Right lobe of liver (tissue), 6 donors: ENCODE data around the gene AQP3. TPM values are rescaled to one million over a fixed set of nuclear protein-coding genes. Genes with fewer than 3 reads are reported as not detected.
"Not testable (repeated sequence)": the region's sequence is repeated elsewhere in the genome, so short reads cannot be mapped to it uniquely, and the experiment has no call there.

Experiments used
- ATAC-seq, 4 donors: fragments of 200-7000 bp; cut with Tn5 transposase; one replicate each; pipeline ENCODE4 v1.9.1; 2020; ENCODE audit warnings: mild to moderate bottlenecking in 4 of 4, moderate library complexity in 4 of 4
- DNase-seq, 3 donors: peaks; one replicate each; pipeline ENCODE4 v3.0.0-alpha.2; 2020
- H3K27ac ChIP-seq, 3 donors: fragments of 200-600 bp; one replicate each; pipeline ENCODE4 v1.8.0; 2022
- H3K27me3 ChIP-seq, 2 donors: fragments of 200-600 bp; one replicate each; pipeline ENCODE4 v1.8.0; 2022
- H3K36me3 ChIP-seq, 4 donors: fragments of 200-600 bp; sonication (generic) in 1 of 4; one replicate each; pipeline versions ENCODE4 v1.5.1 to v1.8.0; 2017 to 2022; ENCODE audit warnings: control low read depth in 1 of 4
- H3K4me1 ChIP-seq, 4 donors: fragments of 200-600 bp; sonication (generic) in 1 of 4; one replicate each; pipeline versions ENCODE4 v1.5.1 to v1.8.0; 2017 to 2022; ENCODE audit warnings: control low read depth in 1 of 4
- H3K4me3 ChIP-seq, 3 donors: fragments of 200-600 bp; one replicate each; pipeline ENCODE4 v1.8.0; 2022
- H3K9me3 ChIP-seq, 4 donors: fragments of 200-600 bp; sonication (generic) in 1 of 4; one replicate each; pipeline versions ENCODE4 v1.5.1 to v1.8.0; 2017 to 2022; ENCODE audit warnings: control low read depth in 1 of 4
- POLR2A ChIP-seq: fragments of 450-650 bp; IDR thresholded peaks from one replicate; pipeline ENCODE4 v1.6.1; 2017; ENCODE audit warnings: antibody characterized with exemption, mild to moderate bottlenecking
- WGBS: methylation state at CpG from one replicate; pipeline ENCODE4 v1.1.6; 2018; ENCODE audit warnings: low coverage, low lambda C conversion rate; ENCODE audit not compliant: insufficient coverage; ENCODE audit errors: missing lambda C conversion rate; 5-methylcytosine and 5-hydroxymethylcytosine counted together
- intact Hi-C, 2 donors: fragments of 100-400 bp; cut with DNase I; formaldehyde crosslinking; loops; one replicate each; pipeline versions ENCODE4 v1.11.2 to v1.14.1; 2022
- microRNA-seq, 2 donors: library from miRNA; unstranded; fragments of <30 nt; microRNA quantifications; one replicate each; pipeline ENCODE4, GENCODE V29; 2019 to 2020
- small RNA-seq, 2 experiments: library from RNA; depleted of rRNA; stranded (forward); fragments of <200 nt; gene quantifications; one replicate each; pipeline ENCODE3, GENCODE V24; 2016
- total RNA-seq, 6 experiments: library from RNA; depleted of rRNA in 2 of 6; stranded (reverse); fragments of >200 nt in 2 of 6; fragmentation: NEBNext Ultra II Directional in 3 of 6; extraction: Animal tissue kit (Norgen Biotek cat#: 25700) in 3 of 6; gene quantifications; one replicate each; pipeline versions ENCODE4 v1.1.0 to v1.2.4, GENCODE V29; 2016 to 2023
- TF ChIP-seq, protein P1 (sequence below), 4 donors: fragments of 200-600 bp in 3 of 4; fragments of 450-650 bp in 1 of 4; IDR thresholded peaks; one replicate each; pipeline versions ENCODE4 v1.5.1 to v1.8.0; 2016 to 2022; ENCODE audit warnings: antibody characterized with exemption in 4 of 4, mild to moderate bottlenecking in 2 of 4
- donor health status: DM: no; HTN: yes; CAD: no.
- donor health status: DM: no; HTN: no; CAD: no.
- donor health status: DM: no; HTN: no; CAD: no.
- donor health status: DM: no; HTN: yes; CAD: no.
- donor health status: DM: no; HTN: yes; CAD: no.

AQP3 gene
- total RNA-seq, 6 experiments from 2014 or later: 49.7 to 158 (median 109) TPM

DNA sequence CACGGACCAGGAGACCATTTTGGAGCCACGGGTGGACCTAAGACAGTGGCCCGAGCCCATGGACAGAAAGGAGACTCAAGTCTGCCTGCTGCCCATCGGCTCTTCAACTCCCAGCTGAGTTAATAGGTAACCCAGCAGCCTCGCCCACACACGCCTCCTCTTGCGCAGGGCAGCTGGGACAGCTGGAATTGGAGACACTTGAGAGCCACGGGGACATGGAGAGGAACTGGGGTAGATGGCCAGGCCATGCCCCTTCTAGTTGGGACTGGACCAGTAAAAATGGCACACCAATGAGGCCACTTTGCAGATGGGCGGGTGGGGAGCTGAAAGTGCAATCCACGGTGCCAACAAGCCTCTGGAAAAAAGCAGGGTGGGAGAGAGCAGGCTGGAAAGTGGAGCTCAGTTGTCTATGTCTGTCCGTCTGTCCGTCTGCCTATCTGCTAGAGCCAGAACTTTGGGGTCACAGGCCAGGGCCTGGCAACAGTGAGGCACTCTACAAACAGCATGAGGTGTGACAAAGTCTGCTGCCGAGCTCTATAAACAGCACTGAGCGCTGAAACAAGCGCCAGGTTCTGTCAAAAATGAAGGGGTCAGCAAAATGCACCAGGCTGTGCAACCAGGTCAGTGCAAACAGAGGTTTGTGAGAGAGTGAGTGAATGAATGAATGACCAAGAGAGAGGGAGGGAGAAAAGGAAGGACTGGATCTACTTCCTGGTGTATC is 52.1 kb downstream of the AQP3 start:
- Histone ChIP-seq H3K4me1 (peaks cover 0 to 33% (median 12%) of the 10 kb centered on the region in 4 donors), H3K27ac (peak overlapping the region in 2 of 3 donors; percentile 62 to 86), H3K4me3 (peak overlapping the region; percentile 21 to 49 (median 44))
- 24% methylated on average over 12 of the region's 15 CpGs for WGBS
- DNase-seq (peak; percentile 80 to 92 (median 92)), ATAC-seq (peak; percentile 24 to 62 (median 40))
- TF ChIP-seq POLR2A: peak; percentile 50
- H3K9me3 ChIP-seq, intact Hi-C loops, H3K27me3 ChIP-seq, H3K36me3 ChIP-seq: not testable (repeated sequence)

DNA sequence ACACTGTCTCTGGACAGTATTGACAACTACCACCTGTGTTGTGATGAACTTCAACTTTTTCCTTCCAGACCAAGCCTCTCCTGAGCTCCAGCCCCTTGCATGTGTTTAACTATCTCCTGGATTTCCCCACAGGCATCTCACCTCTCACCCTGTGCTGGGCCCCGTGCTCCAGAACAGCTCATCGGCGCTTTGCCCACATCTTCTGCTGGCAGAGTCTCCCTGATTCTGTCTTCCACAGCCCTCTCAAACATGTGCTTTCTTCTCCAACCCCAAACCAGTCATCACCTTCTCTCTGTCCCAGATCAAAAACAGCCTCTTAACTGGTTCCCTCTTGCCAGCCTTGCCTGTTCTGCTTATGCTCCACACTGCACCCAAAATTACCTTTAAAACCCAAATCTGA is 53.4 kb downstream of the AQP3 start:
- H3K27me3 ChIP-seq, H3K9me3 ChIP-seq, DNase-seq, intact Hi-C loops, ATAC-seq, H3K36me3 ChIP-seq: not testable (repeated sequence)
- peak overlapping the region; percentile 21 to 49 (median 44) for H3K4me3 ChIP-seq
- peaks cover 0 to 36% (median 13%) of the 10 kb centered on the region in 4 donors for H3K4me1 ChIP-seq
- peak overlapping the region; percentile 38 to 86 (median 62) for H3K27ac ChIP-seq
- 26% methylated on average over 3 of the region's 3 CpGs for WGBS

DNA sequence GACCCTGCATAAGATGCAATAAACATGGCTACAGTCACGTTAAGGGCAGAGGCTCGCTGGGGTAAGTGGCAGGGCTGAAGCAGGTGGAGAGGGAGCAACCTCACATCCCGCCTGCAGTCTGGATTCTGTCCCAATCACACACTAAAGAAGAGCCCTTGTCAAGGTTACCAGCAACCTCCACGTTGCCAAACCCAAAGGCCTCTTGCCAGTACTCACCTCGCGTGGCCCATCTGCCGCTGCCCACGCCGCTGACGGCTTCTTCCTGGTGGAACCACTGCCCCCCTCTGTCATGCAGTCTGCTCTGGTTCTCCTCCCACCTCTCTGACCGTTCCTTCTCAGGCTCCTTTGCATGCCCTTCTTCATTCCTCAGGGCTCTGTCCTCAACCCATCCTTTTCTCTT is 53.8 kb downstream of the AQP3 start:
- Histone ChIP-seq H3K27ac (peak overlapping the region; percentile 38 to 86 (median 62)), H3K4me1 (peaks cover 0 to 40% (median 15%) of the 10 kb centered on the region in 4 donors), H3K27me3 (no peaks in the 10 kb centered on the region), H3K4me3 (peak overlapping the region in 2 of 3 donors; percentile 44 to 49), H3K36me3 (no peaks in the 10 kb centered on the region), H3K9me3 (no peaks in the 10 kb centered on the region)
- peak in 1 of 4 donors; percentile 56 for ATAC-seq
- 46% methylated on average over 11 of the region's 11 CpGs for WGBS
- intact Hi-C loops: no loop called here
- TF ChIP-seq, protein P1, sequence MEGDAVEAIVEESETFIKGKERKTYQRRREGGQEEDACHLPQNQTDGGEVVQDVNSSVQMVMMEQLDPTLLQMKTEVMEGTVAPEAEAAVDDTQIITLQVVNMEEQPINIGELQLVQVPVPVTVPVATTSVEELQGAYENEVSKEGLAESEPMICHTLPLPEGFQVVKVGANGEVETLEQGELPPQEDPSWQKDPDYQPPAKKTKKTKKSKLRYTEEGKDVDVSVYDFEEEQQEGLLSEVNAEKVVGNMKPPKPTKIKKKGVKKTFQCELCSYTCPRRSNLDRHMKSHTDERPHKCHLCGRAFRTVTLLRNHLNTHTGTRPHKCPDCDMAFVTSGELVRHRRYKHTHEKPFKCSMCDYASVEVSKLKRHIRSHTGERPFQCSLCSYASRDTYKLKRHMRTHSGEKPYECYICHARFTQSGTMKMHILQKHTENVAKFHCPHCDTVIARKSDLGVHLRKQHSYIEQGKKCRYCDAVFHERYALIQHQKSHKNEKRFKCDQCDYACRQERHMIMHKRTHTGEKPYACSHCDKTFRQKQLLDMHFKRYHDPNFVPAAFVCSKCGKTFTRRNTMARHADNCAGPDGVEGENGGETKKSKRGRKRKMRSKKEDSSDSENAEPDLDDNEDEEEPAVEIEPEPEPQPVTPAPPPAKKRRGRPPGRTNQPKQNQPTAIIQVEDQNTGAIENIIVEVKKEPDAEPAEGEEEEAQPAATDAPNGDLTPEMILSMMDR (IDR thresholded peaks at IDR 0.05): no peak
- TF ChIP-seq POLR2A: peak; percentile 38
- DNase-seq: peak; percentile 78 to 88 (median 84)

DNA sequence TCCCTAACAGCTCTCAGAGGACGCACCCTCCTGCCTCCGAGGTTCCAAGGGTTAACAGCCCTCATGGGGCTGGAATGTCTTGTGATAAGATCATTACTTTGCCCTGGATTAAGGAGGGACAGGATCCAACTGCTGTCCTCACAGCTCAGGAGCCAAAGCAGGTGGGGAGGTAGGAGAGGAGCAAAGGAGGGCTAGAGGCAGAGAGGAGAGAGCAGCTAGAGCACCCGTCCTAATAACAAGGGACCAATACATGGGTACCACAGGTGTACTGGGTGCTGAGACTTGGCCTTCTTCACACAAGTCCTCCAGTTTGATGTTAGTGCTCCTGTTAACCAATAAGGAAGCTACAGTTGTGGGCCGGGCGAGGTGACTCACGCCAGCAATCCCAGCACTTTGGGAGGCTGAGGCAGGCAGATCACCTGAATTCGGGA is 54.8 kb downstream of the AQP3 start:
- peak in 1 of 4 donors; percentile 19 for ATAC-seq
- Histone ChIP-seq H3K27ac (peak overlapping the region in 2 of 3 donors; percentile 62 to 86), H3K4me1 (peaks cover 0 to 44% (median 18%) of the 10 kb centered on the region in 4 donors)
- DNase-seq, H3K4me3 ChIP-seq, intact Hi-C loops, H3K36me3 ChIP-seq, H3K9me3 ChIP-seq, H3K27me3 ChIP-seq: not testable (repeated sequence)
- WGBS: 66% methylated on average over 5 of the region's 7 CpGs

Small RNA genes within 50 kb of the gene (microRNA-seq; reads per million reads assigned to microRNA genes)
- gene MIR6851: 0 to 0.29 reads per million in 2 donors

Small RNA genes within 50 kb of the gene (small RNA-seq; reads per million reads assigned to genes)
- gene AL356218.2: 0 reads per million in 2 experiments
- 0 reads per million in 2 experiments for gene MIR6851

Other genes with a start within 250 kb of the AQP3 start
- not detected for gene SPINK4, start 207.4 kb downstream of the AQP3 start, total RNA-seq
- gene BAG1, start 182.9 kb downstream of the AQP3 start, total RNA-seq: 10 to 100 TPM; 28.8 to 42.6 (median 38.1) TPM
- 10 to 100 TPM; 19.7 to 30.3 (median 26.0) TPM for gene CHMP5, start 182.5 kb downstream of the AQP3 start, total RNA-seq
- gene NFX1, start 157.1 kb downstream of the AQP3 start, total RNA-seq: 10 to 100 TPM; 22.6 to 29.2 (median 24.8) TPM
- gene AQP7, start 45.0 kb downstream of the AQP3 start, total RNA-seq: 10 to 100 TPM; 10.4 to 25.1 (median 16.6) TPM
- 10 to 100 TPM; 12.3 to 26.1 (median 15.4) TPM for gene NOL6, start 26.3 kb upstream of the AQP3 start, total RNA-seq
- 1 to 10 TPM in 1 of 6 experiments, under 1 TPM in 2, not detected in 3; 0.06 to 1.3 (median 0.39) TPM for gene ANKRD18B, start 76.7 kb upstream of the AQP3 start, total RNA-seq